NCI-H2171 treated with DMSO at 0.1 percent for 48 hours (cell line): ENCODE data around the gene SH3PXD2B.
"Not testable (repeated sequence)": the region's sequence is repeated elsewhere in the genome, so short reads cannot be mapped to it uniquely, and the experiment has no call there.

ENCODE experiments used
- DNase-seq: peaks from one replicate; lab custom pipeline; 2025; lab: John Stamatoyannopoulos, UW

The SH3PXD2B gene

GRCh38 chr5:172294831-172295230 lies 159.5 kb downstream of the SH3PXD2B start:
- no peak for DNase-seq

GRCh38 chr5:172293745-172294342 lies 160.5 kb downstream of the SH3PXD2B start:
- DNase-seq: no peak

GRCh38 chr5:172293054-172293744 lies 161.1 kb downstream of the SH3PXD2B start:
- peak; percentile 37 for DNase-seq

DNA sequence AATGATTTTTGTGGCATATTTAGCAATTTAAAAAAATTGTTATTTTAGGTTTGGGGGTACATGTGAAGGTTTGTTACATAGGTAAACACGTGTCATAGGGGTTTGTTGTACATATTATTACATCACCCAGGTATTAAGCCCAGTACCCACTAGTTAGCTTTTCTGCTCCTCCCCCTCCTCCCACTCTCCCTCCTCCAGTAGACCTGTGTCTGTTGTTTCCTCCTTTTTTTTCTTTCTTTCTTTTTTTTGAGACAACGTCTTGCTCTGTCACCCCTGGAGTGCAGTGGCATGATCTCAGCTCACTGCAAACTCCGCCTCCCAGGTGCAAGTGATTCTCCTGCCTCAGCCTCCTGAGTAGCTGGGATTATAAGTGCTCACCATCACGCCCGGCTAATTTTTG lies 162.5 kb downstream of the SH3PXD2B start:
- not testable (repeated sequence) for DNase-seq

DNA sequence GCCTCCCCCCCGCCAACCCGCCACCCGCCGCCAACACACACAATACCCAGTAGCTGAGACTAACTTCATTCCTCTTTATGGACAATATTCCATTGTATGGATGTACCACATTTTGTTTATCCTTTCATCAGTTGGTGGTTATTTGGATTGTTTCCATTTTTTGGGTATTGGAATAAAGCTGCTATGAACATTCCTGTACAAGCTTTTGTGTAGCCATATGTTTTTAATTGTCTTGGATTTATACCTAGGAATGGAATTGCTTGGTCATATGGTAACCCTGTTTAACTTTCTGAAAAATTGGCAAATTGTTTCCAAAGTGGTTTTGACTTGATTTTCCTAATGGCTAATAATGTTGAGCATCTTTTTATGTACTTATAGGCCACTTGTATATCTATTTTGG lies 165.9 kb downstream of the SH3PXD2B start:
- no peak for DNase-seq

- DNase-seq: not testable (repeated sequence)
These were observed 167.2 kb downstream of the SH3PXD2B start for GRCh38 chr5:172287140-172287539.

GRCh38 chr5:172285226-172286143 lies 168.8 kb downstream of the SH3PXD2B start:
- DNase-seq: no peak

DNA sequence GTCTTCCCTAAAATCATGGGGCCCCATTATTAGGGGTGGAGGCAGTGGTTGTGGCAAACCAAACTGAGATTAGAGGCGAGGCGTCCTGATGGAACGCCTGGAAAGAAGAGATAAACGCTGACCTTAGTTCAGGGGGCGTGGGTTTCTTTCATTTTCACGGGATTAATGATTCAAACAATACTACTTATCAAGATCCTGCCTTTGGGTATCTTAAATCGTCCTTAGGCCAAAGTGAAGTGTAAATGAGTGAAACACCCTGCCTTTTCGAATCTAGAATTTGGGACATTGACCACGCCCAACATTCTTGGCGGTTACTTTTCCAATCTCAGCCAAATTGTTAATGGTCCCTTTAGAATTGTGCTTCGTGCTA lies 169.7 kb downstream of the SH3PXD2B start:
- no peak for DNase-seq

DNA sequence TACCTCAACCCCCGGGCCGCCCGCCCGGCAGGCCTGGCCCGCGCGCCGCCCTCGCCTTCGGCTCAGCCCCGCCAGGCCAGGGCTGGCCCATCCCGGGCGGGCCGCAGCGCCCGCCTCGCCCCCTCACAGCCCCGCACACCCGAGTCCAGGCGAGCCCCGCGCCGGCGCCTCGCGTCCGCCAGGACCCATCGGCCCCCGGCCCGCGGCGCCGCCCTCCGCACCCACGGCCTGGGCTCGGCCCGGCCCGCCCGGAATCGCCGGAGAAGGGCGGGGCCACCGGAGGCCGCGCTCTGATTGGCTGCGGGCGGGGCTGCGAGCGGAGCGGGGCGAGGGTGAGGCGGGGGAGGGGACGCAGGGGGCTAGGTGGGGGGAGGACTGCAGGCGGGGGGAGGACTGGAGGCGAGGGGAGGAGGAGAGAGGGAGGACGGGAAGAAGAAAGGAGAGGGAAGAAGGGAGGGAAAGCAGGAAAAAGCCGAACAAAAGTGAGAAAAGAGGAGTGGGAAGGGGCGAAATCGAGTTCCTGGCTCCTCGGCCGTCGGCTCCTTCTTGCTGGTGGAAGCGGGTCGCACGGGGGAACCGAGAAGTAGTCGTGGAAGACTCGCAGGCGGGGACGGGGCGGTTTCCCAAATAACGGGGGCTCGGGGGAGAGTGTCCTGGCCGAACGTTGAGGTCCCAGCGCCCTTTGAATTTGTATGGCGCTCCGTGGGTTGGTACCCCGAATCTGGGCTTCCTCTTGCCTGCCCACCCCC lies 170.3 kb downstream of the SH3PXD2B start:
- peak; percentile 57 for DNase-seq

GRCh38 chr5:172283020-172283861 lies 171.1 kb downstream of the SH3PXD2B start, which contains the start of gene UBTD2:
Gene UBTD2 (minus strand): TSS chr5:172283764. CDS start chr5:172283665, 99 bp downstream.
- peak; percentile 51 for DNase-seq

- DNase-seq: no peak
These were observed 171.9 kb downstream of the SH3PXD2B start for GRCh38 chr5:172282272-172283019.

- no peak for DNase-seq
These were observed 173.0 kb downstream of the SH3PXD2B start for GRCh38 chr5:172281346-172281745.

- no peak for DNase-seq
These were observed 173.4 kb downstream of the SH3PXD2B start for GRCh38 chr5:172280929-172281328.

GRCh38 chr5:172280317-172280716 lies 174.0 kb downstream of the SH3PXD2B start:
- DNase-seq: no peak

GRCh38 chr5:172278356-172278755 lies 176.0 kb downstream of the SH3PXD2B start:
- DNase-seq: no peak

GRCh38 chr5:172276214-172276613 lies 178.1 kb downstream of the SH3PXD2B start:
- no peak for DNase-seq
